Uterus (tissue), 2 donors: ENCODE measurements around the gene GALNT9.

ENCODE experiments used
- CTCF ChIP-seq, 4 experiments: fragments of 200-600 bp in 2 of 4; fragments of 450-650 bp in 2 of 4; sonication (generic) in 2 of 4; IDR thresholded peaks; one replicate each; pipeline ENCODE4 v1.5.1; 2016 to 2019; ENCODE audit warnings: antibody characterized with exemption in 4 of 4, mild to moderate bottlenecking in 2 of 4, moderate library complexity in 1 of 4
- POLR2A ChIP-seq, 2 donors: fragments of 450-650 bp; IDR thresholded peaks; one replicate each; pipeline ENCODE4 v1.6.1; 2016; ENCODE audit warnings: antibody characterized with exemption in 2 of 2, mild to moderate bottlenecking in 1 of 2, moderate library complexity in 1 of 2

GRCh38 chr12:132200800-132201199, 128.6 kb downstream of the GALNT9 start:
- TF ChIP-seq CTCF (IDR thresholded peaks at IDR 0.05) (no peak), POLR2A (IDR thresholded peaks at IDR 0.05) (no peak)
